ENCODE results near the gene TCF7L1. TPM values are rescaled to one million over a fixed set of nuclear protein-coding genes. Genes with fewer than 3 reads are reported as not detected.
A peak's percentile ranks its signal among the peaks of the same experiment; 100 is the strongest.

Gene TCF7L1
- total RNA-seq, 4 donors from 2014 or later: 0.75 to 2.9 (median 1.1) TPM

GRCh38 chr2:85246348-85246747 lies 113.2 kb downstream of the TCF7L1 start:
- no peaks in the 10 kb centered on the region for H3K27me3 ChIP-seq
- 79 to 84% methylated on average over 2 to 5 of the region's 5 CpGs for WGBS, 2 donors (ENCODE audit: low coverage in 1 of 2)
- in situ Hi-C loops (cut with MboI; ENCODE audit: low pct_ligation_motif_present in 1 of 4, low pct_unique_long_range_greater_than_20kb in 1 of 4, low sequenced_read_pairs in 3 of 4): no loop called here
- TF ChIP-seq POLR2A (IDR thresholded peaks at IDR 0.05): no peak
- no peak for TF ChIP-seq POLR2AphosphoS5 (IDR thresholded peaks at IDR 0.05)
- no peak for TF ChIP-seq CTCF (IDR thresholded peaks at IDR 0.05)
- TF ChIP-seq EP300 (IDR thresholded peaks at IDR 0.05; ENCODE audit: low read depth): no peak
- no peak overlapping the region for H3K4me3 ChIP-seq
- intact Hi-C loops (cut with DNase I; ENCODE audit: low total_unique reads): loop anchor here (10.0 kb wide), 1 partner anchor 112 kb away; the partner anchor contains the start of gene TCF7L1
- no peaks in the 10 kb centered on the region for H3K36me3 ChIP-seq
- H3K9me3 ChIP-seq: no peaks in the 10 kb centered on the region
- no peak for DNase-seq
- no peak overlapping the region for H3K27ac ChIP-seq
- peaks cover 19 to 28% (median 21%) of the 10 kb centered on the region in 4 donors for H3K4me1 ChIP-seq

GRCh38 chr2:85247610-85248009 lies 114.4 kb downstream of the TCF7L1 start:
- Histone ChIP-seq H3K9me3 (no peaks in the 10 kb centered on the region), H3K36me3 (no peaks in the 10 kb centered on the region), H3K4me1 (peaks cover 19 to 28% (median 21%) of the 10 kb centered on the region in 4 donors), H3K27ac (no peak overlapping the region), H3K4me3 (no peak overlapping the region), H3K27me3 (no peaks in the 10 kb centered on the region)
- in situ Hi-C loops (cut with MboI; ENCODE audit: low pct_ligation_motif_present in 1 of 4, low pct_unique_long_range_greater_than_20kb in 1 of 4, low sequenced_read_pairs in 3 of 4): no loop called here
- WGBS, 2 donors (ENCODE audit: low coverage in 1 of 2): 83 to 92% methylated on average over 3 to 8 of the region's 8 CpGs
- intact Hi-C loops (cut with DNase I; ENCODE audit: low total_unique reads): loop anchor here (10.0 kb wide), 1 partner anchor 113 kb away; the partner anchor contains the start of gene TCF7L1
- TF ChIP-seq POLR2A (IDR thresholded peaks at IDR 0.05): no peak
- TF ChIP-seq EP300 (IDR thresholded peaks at IDR 0.05; ENCODE audit: low read depth): no peak
- TF ChIP-seq POLR2AphosphoS5 (IDR thresholded peaks at IDR 0.05): no peak
- no peak for TF ChIP-seq CTCF (IDR thresholded peaks at IDR 0.05)
- DNase-seq: no peak

GRCh38 chr2:85248773-85249509 lies 115.7 kb downstream of the TCF7L1 start:
- intact Hi-C loops (cut with DNase I; ENCODE audit: low total_unique reads): loop anchor here (10.0 kb wide), 1 partner anchor 114 kb away; the partner anchor contains the start of gene TCF7L1
- H3K4me1 ChIP-seq: peaks cover 19 to 28% (median 21%) of the 10 kb centered on the region in 4 donors
- no peak overlapping the region for H3K4me3 ChIP-seq
- DNase-seq: peak; percentile 68
- H3K36me3 ChIP-seq: no peaks in the 10 kb centered on the region
- no peak for TF ChIP-seq CTCF (IDR thresholded peaks at IDR 0.05)
- peak; percentile 17 to 57 (median 19) for TF ChIP-seq POLR2AphosphoS5 (IDR thresholded peaks at IDR 0.05)
- in situ Hi-C loops (cut with MboI; ENCODE audit: low pct_ligation_motif_present in 1 of 4, low pct_unique_long_range_greater_than_20kb in 1 of 4, low sequenced_read_pairs in 3 of 4): no loop called here
- H3K27me3 ChIP-seq: no peaks in the 10 kb centered on the region
- 34% methylated on average over 4 to 7 of the region's 7 CpGs for WGBS, 2 donors (ENCODE audit: low coverage in 1 of 2)
- no peaks in the 10 kb centered on the region for H3K9me3 ChIP-seq
- peak overlapping the region; percentile 80 to 87 (median 82) for H3K27ac ChIP-seq

GRCh38 chr2:85250045-85250444 lies 116.9 kb downstream of the TCF7L1 start:
- no peaks in the 10 kb centered on the region for H3K9me3 ChIP-seq
- intact Hi-C loops (cut with DNase I; ENCODE audit: low total_unique reads): no loop called here

More at GRCh38 chr2:85250045-85250444, 116.9 kb downstream of the TCF7L1 start:
- WGBS, 2 donors (ENCODE audit: low coverage in 1 of 2): 43 to 77% methylated on average over 2 of the region's 2 CpGs
- in situ Hi-C loops (cut with MboI; ENCODE audit: low pct_ligation_motif_present in 1 of 4, low pct_unique_long_range_greater_than_20kb in 1 of 4, low sequenced_read_pairs in 3 of 4): no loop called here
- Histone ChIP-seq H3K27me3 (no peaks in the 10 kb centered on the region), H3K27ac (peak overlapping the region in 2 of 4 donors; percentile 80), H3K4me1 (peaks cover 19 to 36% (median 21%) of the 10 kb centered on the region in 4 donors), H3K36me3 (no peaks in the 10 kb centered on the region), H3K4me3 (no peak overlapping the region)
- TF ChIP-seq POLR2AphosphoS5 (IDR thresholded peaks at IDR 0.05): no peak
- TF ChIP-seq CTCF (IDR thresholded peaks at IDR 0.05): no peak
- TF ChIP-seq POLR2A (IDR thresholded peaks at IDR 0.05): no peak
- TF ChIP-seq EP300 (IDR thresholded peaks at IDR 0.05; ENCODE audit: low read depth): no peak
- no peak for DNase-seq
